GF-D8 (cell line): ENCODE data around the gene PPARD.
"Not testable (repeated sequence)": the region's sequence is repeated elsewhere in the genome, so short reads cannot be mapped to it uniquely, and the experiment has no call there.

ENCODE experiments used
- DNase-seq: peaks from one replicate; lab custom pipeline; 2025; lab: John Stamatoyannopoulos, UW

Gene PPARD

DNA sequence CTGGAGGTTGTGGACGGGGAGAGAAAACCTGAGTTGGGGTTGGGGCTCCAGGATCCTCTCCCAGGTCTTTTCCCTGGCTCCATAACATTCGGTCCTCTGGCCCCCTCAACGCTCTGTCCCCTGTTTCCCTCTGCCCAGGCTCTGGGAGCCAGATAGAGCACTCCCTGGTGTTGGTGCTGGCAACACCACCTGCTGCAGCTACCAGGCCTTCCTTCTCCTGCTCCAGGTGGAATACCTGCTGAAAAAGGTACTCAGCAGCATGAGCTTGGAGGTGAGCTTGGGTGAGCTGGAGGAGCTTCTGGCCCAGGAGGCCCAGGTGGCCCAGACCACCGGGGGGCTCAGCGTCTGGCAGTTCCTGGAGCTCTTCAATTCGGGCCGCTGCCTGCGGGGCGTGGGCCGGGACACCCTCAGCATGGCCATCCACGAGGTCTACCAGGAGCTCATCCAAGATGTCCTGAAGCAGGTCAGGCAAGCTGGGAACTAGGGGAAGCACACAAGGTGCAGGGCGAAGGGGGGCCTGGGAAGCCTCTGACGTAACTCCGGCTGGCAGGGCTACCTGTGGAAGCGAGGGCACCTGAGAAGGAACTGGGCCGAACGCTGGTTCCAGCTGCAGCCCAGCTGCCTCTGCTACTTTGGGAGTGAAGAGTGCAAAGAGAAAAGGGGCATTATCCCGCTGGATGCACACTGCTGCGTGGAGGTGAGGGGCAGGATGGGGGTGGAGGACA lies 30.1 kb upstream of the PPARD start:
- DNase-seq, result no peak

DNA sequence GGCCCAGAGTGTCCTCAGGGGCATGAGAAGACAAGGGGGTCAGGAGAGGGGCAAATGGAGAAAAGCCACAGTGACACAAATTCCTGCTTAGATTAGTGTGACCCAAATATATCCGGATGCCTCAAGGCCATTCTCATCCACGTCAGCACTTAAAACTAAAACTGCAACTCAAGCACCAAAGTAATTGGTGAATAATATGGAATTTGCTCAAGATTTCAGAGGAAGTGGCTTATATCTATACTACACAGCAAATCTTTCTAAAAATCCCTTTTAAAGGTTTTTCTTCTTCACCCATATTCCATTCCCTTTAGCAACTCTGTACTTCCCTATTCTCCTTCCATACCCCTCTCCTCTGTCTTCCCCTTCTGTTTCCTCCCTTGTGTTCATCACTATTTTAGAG lies 29.6 kb upstream of the PPARD start:
- DNase-seq, result peak; percentile 20

DNA sequence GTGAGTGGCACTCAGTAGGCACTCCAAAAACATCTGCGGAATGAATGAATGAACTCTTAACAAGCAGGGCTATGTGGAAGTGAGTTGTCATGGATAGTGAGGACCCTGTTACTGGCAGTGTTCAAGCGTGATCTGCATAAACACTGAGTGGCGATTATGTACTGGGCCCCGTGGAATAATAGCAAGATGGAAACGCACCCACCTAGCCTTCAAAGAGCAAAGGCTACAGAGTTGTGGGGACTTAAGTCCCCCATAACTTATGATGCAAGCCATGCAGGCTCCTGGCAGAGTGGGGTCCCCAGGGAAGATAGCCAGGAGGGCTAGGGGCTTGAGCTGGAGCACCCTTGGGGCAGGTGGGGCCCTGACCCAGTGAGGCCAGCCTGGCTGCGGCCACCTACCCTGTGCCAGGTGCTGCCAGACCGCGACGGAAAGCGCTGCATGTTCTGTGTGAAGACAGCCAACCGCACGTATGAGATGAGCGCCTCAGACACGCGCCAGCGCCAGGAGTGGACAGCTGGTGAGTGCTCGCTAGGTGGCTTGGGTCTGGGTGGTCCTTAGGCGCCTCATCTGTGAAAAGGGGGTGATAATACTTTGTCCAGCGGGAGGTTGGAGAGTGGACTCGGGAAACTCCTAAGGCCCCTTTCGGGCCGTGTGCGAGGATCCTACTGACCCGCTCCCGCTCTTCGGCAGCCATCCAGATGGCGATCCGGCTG lies 24.7 kb upstream of the PPARD start:
- no peak for DNase-seq

DNA sequence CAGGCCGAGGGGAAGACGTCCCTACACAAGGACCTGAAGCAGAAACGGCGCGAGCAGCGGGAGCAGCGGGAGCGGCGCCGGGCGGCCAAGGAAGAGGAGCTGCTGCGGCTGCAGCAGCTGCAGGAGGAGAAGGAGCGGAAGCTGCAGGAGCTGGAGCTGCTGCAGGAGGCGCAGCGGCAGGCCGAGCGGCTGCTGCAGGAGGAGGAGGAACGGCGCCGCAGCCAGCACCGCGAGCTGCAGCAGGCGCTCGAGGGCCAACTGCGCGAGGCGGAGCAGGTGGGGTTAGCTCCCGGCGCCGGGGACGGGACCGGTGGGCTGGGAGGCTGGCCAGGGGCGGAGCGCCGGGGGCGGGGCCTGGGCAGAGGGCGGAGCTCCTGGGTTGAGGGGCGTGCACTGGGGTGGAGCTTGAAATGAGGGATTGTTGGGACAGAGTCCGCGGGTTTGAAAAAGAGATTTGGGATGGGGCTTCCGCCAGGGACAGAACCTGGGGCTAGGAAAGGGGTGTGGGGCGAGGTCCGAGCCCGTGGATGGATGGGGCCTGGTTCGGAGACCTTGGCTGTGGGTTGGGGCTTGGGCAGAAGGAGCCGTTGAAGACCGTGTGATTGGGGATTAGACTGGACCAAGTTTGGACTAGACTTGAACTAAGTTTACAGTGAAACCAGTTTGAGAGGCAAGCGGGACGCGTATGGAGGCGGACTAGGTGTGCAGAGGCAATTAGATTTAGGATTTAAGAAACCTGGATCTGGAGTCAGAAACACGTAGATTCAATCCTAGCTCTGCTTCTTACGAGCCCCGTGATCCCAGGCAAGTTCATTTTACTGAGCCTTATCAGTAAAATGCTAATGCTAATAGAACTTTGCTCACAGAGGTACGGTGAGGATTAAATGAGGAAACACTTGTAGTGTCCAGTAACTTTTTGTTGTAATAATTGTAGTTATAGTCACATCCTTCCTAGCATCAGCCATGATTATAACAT lies 23.9 kb upstream of the PPARD start:
- no peak for DNase-seq

DNA sequence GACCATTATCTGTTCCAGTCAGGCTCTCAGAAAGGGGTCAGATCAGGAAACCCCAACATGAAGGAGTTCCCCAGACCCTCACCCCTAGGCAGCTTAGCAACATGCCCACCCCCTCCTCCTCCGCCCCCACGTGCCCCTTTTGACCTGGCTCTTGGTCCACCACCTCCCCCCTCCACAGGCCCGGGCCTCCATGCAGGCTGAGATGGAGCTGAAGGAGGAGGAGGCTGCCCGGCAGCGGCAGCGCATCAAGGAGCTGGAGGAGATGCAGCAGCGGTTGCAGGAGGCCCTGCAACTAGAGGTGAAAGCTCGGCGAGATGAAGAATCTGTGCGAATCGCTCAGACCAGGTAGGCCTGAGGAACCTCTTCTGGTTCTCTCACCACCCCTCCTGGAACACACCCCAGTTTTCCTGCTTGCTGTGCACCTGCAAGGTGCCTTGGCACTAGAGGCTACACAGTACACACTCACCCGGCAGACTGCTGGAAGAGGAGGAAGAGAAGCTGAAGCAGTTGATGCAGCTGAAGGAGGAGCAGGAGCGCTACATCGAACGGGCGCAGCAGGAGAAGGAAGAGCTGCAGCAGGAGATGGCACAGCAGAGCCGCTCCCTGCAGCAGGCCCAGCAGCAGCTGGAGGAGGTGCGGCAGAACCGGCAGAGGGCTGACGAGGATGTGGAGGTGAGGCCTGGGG lies 22.9 kb upstream of the PPARD start:
- no peak for DNase-seq

DNA sequence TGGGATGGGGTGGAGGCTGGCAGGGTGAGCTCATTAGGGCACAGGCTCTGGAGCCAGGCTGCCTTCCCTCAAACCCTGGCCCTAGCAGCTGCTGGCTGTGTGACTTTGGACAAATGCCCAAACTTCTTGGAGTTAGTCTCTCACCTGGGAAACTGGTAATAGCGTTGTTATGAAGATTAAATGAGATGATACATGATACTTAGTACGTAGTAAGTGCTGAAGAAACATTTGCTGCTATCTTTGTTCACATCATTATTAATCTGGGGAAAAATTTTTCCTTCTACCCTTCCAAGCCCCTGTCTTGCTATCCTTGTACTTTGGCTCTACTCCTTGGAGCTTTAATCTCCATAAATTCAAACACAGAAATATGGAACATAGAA lies 22.3 kb upstream of the PPARD start:
- DNase-seq, result no peak

DNA sequence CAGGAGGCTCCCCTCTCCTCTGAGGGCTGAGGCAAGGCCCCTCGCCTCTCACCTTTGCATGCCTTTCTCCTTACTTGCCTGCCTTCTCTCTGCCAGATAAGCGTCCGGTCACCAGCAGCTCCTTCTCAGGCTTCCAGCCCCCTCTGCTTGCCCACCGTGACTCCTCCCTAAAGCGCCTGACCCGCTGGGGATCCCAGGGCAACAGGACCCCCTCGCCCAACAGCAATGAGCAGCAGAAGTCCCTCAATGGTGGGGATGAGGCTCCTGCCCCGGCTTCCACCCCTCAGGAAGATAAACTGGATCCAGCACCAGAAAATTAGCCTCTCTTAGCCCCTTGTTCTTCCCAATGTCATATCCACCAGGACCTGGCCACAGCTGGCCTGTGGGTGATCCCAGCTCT lies 21.3 kb upstream of the PPARD start:
- DNase-seq, result no peak

DNA sequence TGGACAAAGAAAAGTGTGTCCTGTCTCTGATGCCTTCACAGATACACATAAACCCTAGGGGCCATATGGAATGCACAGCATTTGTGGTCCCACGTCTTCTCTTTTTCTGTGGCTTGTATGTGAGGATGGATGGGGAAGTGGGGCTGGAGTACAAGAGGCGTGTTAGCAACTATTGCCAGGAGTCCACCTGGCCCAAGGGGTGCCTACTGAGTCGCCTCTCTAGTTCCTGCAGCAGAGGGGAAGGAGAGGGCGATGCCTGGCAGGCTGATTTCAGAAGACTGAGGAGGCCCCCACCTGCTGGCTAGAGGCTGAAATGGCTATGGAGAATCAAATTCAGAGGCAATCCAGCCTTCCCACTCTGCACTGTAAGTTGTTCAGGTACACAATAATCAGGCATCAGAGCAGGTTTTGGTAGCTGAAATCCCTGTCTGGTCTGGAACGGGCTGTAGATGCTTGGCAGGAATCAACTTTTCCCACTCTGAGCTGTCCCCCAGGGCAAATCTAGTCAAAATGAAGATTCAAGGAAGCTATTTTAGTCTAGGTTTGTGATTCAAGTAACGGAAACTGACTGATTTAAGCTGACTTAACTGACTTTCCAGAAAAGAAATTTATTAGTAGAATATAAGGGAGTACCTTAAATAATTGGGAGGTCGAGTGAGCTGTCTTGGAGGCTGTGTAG lies 14.9 kb upstream of the PPARD start:
- DNase-seq, result peak; percentile 59

DNA sequence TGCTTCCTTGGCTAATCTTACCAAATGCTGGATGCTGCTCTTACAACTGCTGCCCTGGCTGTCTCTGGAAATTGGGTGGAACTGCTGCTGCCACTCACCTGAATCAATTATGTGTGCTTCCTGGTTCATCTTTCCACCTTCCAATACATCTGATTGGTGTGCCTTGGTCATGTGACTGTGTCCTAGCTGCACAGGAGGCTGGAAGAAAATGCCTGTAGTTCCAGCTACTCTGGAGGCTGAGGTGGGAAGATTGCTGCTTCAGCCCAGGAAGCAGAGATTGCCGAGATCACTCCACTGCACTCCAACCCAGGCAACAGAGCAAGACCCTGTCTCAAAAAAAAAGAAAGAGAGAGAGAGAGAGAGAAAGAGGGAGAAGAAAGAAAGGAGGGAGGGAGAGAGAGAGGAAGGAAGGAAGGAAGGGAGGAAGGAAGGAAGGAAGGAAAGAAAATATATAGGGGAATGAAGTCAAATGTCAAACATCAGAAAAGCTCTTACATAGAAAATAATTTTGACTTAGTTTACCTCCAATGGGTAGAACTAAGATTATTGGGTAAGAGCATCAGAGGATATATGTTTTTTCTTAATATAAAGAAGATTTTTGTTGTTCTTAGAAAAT lies 14.1 kb upstream of the PPARD start:
- no peak for DNase-seq

DNA sequence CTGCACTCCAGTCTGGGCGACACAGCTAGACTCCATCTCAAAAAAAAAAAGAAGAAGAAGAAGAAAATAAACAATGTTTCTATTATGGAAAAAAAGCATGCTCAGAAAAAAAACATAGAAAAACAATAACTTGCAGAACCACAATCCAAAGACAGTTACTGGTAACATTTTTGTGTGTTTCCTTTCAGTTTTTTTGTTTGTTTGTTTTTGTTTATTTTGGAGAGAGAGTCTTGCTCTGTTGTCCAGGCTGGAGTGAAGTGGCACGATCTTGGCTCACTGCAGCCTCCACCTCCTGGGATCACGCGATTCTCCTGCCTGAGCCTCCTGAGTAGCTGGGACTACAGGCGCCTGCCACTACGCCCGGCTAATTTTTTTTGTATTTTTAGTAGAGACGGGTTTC lies 13.4 kb upstream of the PPARD start:
- DNase-seq, result not testable (repeated sequence)

DNA sequence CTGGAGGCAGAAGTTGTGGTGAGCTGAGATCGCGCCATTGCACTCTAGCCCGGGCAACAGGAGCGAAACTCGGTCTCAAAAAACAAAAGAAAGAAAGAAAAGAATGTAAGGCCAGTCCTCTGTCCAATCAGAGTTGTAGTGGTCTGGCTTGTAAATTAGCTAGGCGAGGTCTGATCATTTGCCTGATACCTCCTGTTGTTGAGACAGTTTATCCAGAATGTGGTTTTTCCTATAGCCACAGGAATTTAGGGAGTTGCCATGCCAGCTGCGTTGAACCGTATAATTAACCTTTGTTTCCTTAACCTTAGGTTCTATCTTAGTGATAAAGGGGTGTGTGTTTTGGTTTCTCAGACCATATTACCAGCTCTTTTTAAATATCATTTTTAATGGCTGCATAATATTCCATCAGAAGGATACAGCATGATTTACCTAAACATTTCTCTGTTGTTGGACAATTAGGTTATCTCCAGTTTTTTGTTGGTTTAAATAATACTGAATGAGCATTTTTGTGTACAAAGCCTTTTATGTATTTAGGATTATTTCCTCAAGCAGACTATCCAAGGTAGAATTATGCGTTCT lies 11.7 kb upstream of the PPARD start:
- DNase-seq, result no peak

DNA sequence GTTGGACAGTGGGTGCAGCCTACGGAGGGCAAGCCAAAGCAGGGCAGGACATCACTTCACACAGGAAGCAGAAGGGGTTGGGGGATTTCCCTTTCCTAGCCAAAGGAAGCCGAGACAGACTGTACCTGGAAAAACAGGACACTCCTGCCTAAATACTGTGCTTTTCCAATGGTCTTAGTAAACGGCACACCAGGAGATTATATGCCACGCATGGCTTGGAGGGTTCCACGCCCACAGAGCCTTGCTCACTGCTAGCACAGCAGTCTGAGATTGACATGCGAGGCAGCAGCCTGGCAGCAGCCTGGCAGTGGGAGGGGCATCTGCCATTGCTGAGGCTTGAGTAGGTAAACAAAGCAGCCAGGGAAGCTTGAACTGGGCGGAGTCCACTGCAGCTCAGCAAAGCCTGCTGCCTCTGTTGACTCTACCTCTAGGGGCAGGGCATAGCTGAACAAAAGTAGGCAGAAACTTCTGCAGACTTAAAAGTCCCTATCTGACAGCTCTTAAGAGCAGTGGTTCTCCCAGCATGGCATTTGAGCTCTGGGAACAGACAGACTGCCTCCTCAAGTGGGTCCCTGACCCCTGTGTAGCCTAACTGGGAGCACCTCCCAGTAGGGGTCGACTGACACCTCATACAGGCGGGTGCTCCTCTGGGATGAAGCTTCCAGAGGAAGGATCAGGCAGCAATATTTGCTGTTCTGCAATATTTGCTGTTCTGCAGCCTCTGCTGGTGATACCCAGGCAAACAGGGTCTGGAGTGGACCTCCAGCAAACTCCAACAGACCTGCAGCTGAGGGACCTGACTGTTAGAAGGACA lies 10.1 kb upstream of the PPARD start:
- not testable (repeated sequence) for DNase-seq

DNA sequence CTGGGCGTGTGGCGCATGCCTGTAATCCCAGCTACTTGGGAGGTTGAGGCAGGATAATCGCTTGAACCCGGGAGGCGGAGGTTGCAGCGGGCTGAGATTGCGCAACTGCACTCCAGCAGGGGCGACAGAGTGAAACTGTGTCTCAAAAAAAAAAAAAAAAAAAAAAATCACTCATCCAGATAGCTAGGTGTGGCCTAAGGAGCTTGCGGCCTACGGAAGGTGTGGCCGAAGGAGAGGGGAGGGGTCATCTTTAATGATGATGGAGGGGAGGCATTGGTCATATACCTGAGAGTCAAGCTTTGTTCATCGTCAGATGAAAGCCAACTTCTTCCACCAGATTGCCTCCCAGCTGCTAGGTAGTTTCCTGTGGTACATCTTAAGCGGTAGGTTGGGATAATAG lies 801 bp upstream of the PPARD start:
- DNase-seq, result no peak

DNA sequence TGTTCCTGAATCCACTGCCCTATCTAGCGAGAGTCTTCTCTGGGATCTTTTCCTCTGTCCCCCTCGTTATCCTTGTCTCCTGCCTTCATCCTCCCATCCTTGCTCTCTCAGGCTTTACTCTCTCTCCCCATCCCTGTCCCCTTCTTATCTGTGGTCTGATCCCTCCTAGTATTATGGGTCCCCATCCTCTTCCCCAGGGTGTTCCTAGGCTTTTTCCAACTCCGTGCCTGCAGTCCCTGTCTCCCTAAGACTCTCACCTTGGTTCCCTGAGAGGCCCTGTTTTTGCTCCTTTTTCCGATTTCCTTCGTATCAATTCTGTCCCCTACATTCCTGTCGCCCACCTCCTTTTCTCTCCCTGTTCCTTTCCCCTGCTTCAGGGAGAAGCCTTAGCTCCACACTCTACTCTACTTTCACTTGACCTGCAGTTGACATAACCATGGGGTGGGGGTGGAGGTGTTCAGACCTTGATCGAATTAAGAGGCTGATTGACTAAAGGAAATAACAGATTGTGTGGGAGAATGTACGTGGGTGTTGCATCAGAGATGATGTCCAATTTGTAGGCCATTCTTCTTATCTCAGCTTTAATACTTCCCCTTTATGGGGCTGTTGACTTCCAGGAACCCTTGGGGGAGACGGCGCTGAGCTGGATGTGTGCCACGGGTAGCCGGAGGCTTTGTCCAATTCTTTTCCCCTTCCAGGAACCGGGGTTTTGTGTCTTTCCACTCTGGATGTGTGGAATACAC lies 905 bp downstream of the PPARD start:
- peak; percentile 71 for DNase-seq

DNA sequence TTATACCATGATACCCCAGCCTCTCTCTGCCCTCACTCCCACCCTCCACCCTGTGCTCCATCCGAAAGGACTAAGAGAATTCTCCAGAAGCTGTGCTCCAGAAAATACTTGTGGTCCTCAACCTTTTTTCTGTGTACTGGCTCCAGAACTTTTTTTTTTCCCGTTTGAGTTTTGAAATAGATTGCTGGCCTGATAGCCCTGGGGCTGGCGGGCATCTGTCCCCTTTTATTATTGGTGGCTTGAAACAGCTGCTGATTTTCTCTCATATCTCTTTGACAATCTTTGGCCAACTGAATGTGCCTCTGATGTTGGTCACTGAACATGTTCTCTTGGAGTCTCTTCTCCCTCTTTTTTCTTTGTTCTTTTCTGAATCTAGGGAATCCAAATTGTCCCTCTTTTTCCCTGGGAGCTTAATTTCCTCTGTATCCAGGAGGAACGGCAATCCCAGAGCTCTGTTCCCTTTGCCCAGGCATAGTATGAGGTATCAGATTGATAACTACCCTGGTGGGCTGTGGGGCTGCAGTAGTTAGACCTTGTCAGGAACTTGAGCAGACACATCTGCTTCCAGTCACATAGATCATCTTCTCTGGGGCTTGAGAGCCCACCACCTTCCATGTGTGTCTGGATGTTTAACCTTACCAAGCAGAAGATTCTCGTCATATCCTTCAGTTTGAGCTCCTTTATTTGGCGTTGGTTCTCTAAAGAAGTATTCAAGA lies 1.6 kb downstream of the PPARD start:
- no peak for DNase-seq

DNA sequence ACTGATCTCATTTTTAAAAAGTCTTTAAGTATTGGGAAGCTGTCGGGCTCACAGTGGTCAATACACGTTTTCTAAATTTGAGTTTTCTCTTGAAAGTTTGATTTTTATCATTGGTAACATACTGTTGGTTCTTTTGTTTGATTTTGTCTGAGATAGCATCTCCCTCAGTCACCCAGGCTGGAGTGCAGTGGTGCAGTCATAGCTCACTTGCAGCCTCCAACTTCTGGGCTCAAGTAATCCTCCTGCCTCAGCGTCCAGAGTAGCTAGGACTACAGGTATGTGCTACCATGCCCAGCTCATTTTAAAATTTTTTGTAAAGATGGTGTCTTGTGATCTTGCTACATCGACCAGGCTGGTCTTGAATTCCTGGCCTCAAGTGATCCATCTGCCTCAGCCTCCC lies 9.1 kb downstream of the PPARD start:
- DNase-seq, result no peak

DNA sequence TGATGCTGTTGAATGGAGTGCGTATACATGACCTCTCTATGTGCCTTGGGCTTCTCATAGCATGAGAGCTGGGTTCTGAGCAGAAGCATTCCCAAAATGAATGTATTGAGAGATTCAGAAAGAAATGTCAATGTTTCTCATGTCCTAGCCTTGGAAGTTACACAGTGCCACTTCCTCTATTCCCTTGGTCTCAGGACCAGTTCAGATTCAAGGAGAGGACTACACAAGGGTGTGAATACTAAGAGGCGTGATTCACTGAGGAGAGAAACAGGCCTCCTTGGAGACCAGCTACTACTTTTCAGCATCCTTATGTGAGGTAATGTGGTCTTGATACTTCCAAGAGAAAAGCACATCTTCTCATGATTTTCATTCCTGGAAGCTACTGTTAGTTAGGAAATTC lies 10.4 kb downstream of the PPARD start:
- no peak for DNase-seq

DNA sequence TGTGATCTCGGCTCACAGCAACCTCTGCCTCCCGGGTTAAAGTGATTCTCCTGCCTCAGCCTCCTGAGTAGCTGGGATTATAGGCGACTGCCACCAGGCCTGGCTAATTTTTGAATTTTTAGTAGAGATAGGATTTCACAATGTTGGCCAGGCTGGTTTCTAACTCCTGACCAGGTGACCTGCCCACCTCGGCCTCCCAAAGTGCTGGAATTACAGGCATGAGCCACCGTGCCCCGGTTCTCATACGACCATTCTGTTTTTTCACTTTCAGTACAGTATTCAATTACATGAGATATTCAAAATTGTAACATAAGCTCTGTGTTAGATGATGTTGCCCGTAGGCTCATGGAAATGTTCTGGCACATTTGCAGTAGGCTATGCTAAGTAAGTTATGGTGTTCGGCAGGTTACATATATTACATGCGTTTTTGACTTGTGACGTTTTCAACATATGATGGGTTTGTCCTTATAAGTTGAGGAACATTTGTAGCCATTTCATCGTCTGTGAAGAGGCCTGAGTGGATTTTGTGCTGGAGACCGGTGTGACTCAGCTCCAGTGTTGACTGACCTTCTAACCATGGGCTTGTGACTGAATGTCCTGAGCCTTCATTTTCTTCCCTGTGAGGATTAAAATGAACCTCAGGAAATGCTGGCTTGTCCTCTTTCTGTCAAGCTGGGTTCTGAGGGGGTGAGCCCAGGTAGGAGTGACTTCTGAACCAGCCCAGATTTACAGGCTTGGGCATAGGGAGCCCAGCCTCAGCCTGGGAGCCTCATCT lies 12.2 kb downstream of the PPARD start:
- DNase-seq, result no peak
